K562 (cell line): ENCODE measurements around the gene GUCA1A. TPM values are rescaled to one million over a fixed set of nuclear protein-coding genes. Genes with fewer than 3 reads are reported as not detected.
A peak's percentile ranks its signal among the peaks of the same experiment; 100 is the strongest.

Experiments used
- ADNP ChIP-seq: fragments of 200-800 bp; sonication (Bioruptor generic); IDR thresholded peaks from 2 replicates; pipeline ENCODE4 v1.6.1; 2016; ENCODE audit warnings: missing genetic modification characterization, missing compliant biosample characterization
- DEAF1 ChIP-seq: fragments of 450-650 bp; formaldehyde crosslinking; IDR thresholded peaks from 2 replicates; pipeline ENCODE4 v1.4.0; 2020; ENCODE audit warnings: mild to moderate bottlenecking, moderate library complexity
- E2F6 ChIP-seq, 2 experiments: IDR thresholded peaks; 2 replicates each; pipeline ENCODE4 v1.6.1; 2011; ENCODE audit warnings: borderline replicate concordance in 1 of 2, control low read depth in 1 of 2, low read depth in 1 of 2, low read length in 1 of 2, mild to moderate bottlenecking in 1 of 2, mixed read lengths in 1 of 2, moderate library complexity in 1 of 2; ENCODE audit not compliant: insufficient read depth in 1 of 2, insufficient read length in 1 of 2, poor library complexity in 1 of 2, severe bottlenecking in 1 of 2; ENCODE audit errors: extremely low read depth in 1 of 2
- JUNB ChIP-seq: fragments of 450-650 bp; formaldehyde crosslinking; conservative IDR thresholded peaks from 2 replicates; pipeline ENCODE4 v1.4.0; 2020; ENCODE audit warnings: mild to moderate bottlenecking
- KLF6 ChIP-seq: fragments of 250-450 bp; sonication (Bioruptor Pico); IDR thresholded peaks from 2 replicates; pipeline ENCODE4 v1.4.0; 2020; ENCODE audit warnings: mild to moderate bottlenecking, moderate library complexity, borderline replicate concordance
- MECOM ChIP-seq: fragments of 250-450 bp; sonication (Bioruptor Pico); IDR thresholded peaks from 2 replicates; pipeline ENCODE4 v1.8.0; 2022; ENCODE audit warnings: inconsistent platforms
- MTA2 ChIP-seq: fragments of 450-650 bp; IDR thresholded peaks from 2 replicates; pipeline ENCODE4 v1.6.1; 2016; ENCODE audit warnings: low read depth
- POLR2AphosphoS2 ChIP-seq: IDR thresholded peaks from 2 replicates; pipeline ENCODE4 v1.6.1; 2012; ENCODE audit warnings: low read length, improper control_type of control experiment
- SFPQ ChIP-seq: fragments of 200-400 bp; formaldehyde crosslinking; IDR thresholded peaks from 2 replicates; pipeline ENCODE4 v1.6.1; 2017; ENCODE audit warnings: mild to moderate bottlenecking, low read depth, low read length, moderate library complexity
- STAT5B ChIP-seq: fragments of 250-450 bp; sonication (Bioruptor Pico); IDR thresholded peaks from 2 replicates; pipeline ENCODE4 v1.8.0; 2021; ENCODE audit warnings: mild to moderate bottlenecking, inconsistent platforms
- TAF1 ChIP-seq: IDR thresholded peaks from 2 replicates; pipeline ENCODE4 v1.6.1; 2011; ENCODE audit warnings: mild to moderate bottlenecking, low read length, moderate library complexity; ENCODE audit not compliant: insufficient read depth, control insufficient read depth, severe bottlenecking; ENCODE audit errors: extremely low read depth
- ZBTB2 ChIP-seq: fragments of 450-650 bp; IDR thresholded peaks from 2 replicates; pipeline ENCODE4 v1.6.1; 2016; ENCODE audit warnings: antibody characterized with exemption
- ZNF316 ChIP-seq: fragments of 450-650 bp; IDR thresholded peaks from 2 replicates; pipeline ENCODE4 v1.6.1; 2016
- ZNF384 ChIP-seq: IDR thresholded peaks from 2 replicates; pipeline ENCODE4 v1.6.1; 2012; ENCODE audit warnings: low read depth, low read length, improper control_type of control experiment
- ZNF76 ChIP-seq: fragments of 250-450 bp; sonication (Bioruptor Pico); IDR thresholded peaks from 2 replicates; pipeline ENCODE4 v1.4.0; 2020; ENCODE audit warnings: mild to moderate bottlenecking, moderate library complexity, borderline replicate concordance
- polyA plus RNA-seq, 8 experiments: library from polyadenylated mRNA; depleted of rRNA in 4 of 8; stranded (reverse) in 5 of 8; unstranded in 3 of 8; fragments of >200 nt; fragmentation: Nextera tagmentation in 2 of 8; fragmentation: Illumina TruSeq in 1 of 8; extraction: Ambion mirVana in 2 of 8; extraction: Trizol in 1 of 8; gene quantifications; 2 replicates each; pipeline versions ENCODE4 v1.2.1 to v1.2.3, GENCODE V29; 2011 to 2014; ENCODE audit warnings: inconsistent platforms in 1 of 8, missing spikeins in 1 of 8
- total RNA-seq, 7 experiments: library from RNA; depleted of rRNA in 6 of 7; stranded (reverse); fragments of >200 nt in 6 of 7; fragmentation: Illumina TruSeq in 2 of 7; extraction: Trizol in 2 of 7; gene quantifications; 2 replicates each; pipeline versions ENCODE4 v1.2.1 to v1.2.3, GENCODE V29; 2011 to 2021; ENCODE audit warnings: low replicate concordance in 1 of 7
- TF ChIP-seq, protein P1 (sequence below): sonication (generic); formaldehyde crosslinking; IDR thresholded peaks from 2 replicates; pipeline ENCODE4 v1.8.1; 2023; ENCODE audit warnings: mild to moderate bottlenecking, missing genetic modification reagents
- TF ChIP-seq, protein P2 (sequence below): sonication (generic); formaldehyde crosslinking; IDR thresholded peaks from 2 replicates; pipeline ENCODE4 v1.8.1; 2022; ENCODE audit warnings: missing genetic modification reagents

GUCA1A gene
- total and polyA plus RNA-seq, 9 of the 15 experiments (the other 6 are each of a cell fraction or from before 2014, with no cell fraction given) = not detected

- TF ChIP-seq ZNF316 (peak; percentile 76; the same call in 1 of the 2 replicates), ZBTB2 (peak; percentile 94), MECOM (CRISPR knock-in tag) (peak; percentile 98), DEAF1 (CRISPR knock-in tag) (no peak), ADNP (tag) (peak; percentile 64; the same call in 1 of the 2 replicates), ZNF76 (CRISPR knock-in tag) (no peak), ZNF384 (0 out of 2 replicates have a peak, but pooled peaks have one; percentile 18), TAF1 (peak; percentile 24), STAT5B (no peak), KLF6 (CRISPR knock-in tag) (no peak; the same call in 1 of the 2 replicates), SFPQ (no peak), JUNB (CRISPR knock-in tag) (no peak), E2F6 (IDR thresholded peaks at IDR 0.05; ENCODE audit: borderline replicate concordance in 1 of 2, extremely low read depth in 1 of 2, insufficient read depth in 1 of 2, insufficient read length in 1 of 2, low read depth in 1 of 2, low read length in 1 of 2, poor library complexity in 1 of 2, severe bottlenecking in 1 of 2) (no peak), POLR2AphosphoS2 (no peak), MTA2 (peak; percentile 99)
- TF ChIP-seq, protein P1, sequence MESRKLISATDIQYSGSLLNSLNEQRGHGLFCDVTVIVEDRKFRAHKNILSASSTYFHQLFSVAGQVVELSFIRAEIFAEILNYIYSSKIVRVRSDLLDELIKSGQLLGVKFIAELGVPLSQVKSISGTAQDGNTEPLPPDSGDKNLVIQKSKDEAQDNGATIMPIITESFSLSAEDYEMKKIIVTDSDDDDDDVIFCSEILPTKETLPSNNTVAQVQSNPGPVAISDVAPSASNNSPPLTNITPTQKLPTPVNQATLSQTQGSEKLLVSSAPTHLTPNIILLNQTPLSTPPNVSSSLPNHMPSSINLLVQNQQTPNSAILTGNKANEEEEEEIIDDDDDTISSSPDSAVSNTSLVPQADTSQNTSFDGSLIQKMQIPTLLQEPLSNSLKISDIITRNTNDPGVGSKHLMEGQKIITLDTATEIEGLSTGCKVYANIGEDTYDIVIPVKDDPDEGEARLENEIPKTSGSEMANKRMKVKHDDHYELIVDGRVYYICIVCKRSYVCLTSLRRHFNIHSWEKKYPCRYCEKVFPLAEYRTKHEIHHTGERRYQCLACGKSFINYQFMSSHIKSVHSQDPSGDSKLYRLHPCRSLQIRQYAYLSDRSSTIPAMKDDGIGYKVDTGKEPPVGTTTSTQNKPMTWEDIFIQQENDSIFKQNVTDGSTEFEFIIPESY = peak; percentile 48; the same call in 1 of the 2 replicates
- TF ChIP-seq, protein P2, sequence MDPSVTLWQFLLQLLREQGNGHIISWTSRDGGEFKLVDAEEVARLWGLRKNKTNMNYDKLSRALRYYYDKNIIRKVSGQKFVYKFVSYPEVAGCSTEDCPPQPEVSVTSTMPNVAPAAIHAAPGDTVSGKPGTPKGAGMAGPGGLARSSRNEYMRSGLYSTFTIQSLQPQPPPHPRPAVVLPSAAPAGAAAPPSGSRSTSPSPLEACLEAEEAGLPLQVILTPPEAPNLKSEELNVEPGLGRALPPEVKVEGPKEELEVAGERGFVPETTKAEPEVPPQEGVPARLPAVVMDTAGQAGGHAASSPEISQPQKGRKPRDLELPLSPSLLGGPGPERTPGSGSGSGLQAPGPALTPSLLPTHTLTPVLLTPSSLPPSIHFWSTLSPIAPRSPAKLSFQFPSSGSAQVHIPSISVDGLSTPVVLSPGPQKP = no peak
These were observed 24.6 kb downstream of the GUCA1A start (continued) for GRCh38 chr6:42197555-42198362.
